LNCAP (cell line): ENCODE results near the gene ATP4B.

Source experiments
- TF ChIP-seq, protein P1 (sequence below): fragments of 450-650 bp; IDR thresholded peaks from 2 replicates; pipeline ENCODE4 v1.5.1; 2017; ENCODE audit warnings: mild to moderate bottlenecking

Gene ATP4B

DNA sequence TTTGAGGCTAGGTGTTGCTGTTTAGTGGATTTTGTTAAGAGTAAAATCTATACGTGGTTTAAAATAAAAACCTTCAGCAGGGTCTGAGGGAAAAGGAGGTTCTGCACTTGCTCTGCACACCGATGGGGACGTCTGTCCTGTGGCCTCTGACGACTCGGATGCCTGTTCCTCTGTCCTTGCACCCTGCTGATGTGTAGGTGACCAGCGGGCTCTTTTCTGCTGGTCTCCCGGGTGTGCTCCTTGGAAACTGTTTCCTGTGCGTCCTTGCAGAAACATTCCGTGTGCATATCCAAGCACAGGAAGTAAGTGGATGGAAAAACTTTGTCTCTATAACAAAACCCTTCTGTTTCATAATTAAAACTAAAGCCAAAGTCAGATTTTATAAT, 3.8 kb downstream of the ATP4B start:
- TF ChIP-seq, protein P1, sequence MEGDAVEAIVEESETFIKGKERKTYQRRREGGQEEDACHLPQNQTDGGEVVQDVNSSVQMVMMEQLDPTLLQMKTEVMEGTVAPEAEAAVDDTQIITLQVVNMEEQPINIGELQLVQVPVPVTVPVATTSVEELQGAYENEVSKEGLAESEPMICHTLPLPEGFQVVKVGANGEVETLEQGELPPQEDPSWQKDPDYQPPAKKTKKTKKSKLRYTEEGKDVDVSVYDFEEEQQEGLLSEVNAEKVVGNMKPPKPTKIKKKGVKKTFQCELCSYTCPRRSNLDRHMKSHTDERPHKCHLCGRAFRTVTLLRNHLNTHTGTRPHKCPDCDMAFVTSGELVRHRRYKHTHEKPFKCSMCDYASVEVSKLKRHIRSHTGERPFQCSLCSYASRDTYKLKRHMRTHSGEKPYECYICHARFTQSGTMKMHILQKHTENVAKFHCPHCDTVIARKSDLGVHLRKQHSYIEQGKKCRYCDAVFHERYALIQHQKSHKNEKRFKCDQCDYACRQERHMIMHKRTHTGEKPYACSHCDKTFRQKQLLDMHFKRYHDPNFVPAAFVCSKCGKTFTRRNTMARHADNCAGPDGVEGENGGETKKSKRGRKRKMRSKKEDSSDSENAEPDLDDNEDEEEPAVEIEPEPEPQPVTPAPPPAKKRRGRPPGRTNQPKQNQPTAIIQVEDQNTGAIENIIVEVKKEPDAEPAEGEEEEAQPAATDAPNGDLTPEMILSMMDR, result no peak

DNA sequence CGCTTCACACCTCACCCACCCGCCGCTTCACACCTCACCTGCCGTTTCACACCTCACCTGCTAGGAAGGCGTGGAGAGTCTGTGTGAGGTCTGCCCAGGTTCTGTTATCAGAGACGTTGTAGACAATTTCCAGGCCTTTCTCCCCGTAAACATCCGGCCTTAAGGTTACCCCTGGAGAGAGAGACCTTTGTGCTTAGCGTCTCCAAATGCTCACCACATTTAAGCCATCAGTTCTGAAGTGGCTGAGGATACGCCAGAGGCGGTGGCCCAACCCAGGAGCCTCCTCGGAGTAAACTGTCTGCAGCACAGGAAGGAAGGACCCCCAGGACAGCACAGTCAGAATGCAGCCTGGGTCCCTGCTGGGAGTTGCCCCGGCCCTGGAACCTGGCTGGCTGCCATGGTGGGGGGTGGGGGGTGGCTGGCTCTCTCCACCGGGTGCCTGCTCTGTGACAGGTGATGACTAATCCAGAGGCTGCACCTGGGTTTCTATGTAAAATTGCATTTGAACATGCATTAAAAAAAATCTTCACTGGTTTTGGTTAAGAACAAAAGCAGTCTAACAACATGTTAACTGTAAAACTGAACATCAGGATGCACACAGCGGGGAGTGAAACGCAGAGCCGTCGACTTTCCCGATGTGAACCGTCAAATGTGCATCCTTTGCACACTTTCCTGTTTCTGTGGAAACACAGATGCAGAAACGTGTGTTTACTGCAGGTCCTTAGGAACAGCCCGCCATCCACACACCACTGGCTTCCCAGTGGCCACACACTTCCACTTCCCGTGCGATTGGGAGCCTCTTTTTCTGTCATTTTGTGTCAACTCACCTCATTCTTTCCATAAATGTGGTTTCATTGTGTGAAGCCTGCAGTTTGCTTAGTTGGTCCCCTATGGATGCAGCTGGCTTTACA, 4.5 kb downstream of the ATP4B start:
- TF ChIP-seq, protein P1, result no peak

DNA sequence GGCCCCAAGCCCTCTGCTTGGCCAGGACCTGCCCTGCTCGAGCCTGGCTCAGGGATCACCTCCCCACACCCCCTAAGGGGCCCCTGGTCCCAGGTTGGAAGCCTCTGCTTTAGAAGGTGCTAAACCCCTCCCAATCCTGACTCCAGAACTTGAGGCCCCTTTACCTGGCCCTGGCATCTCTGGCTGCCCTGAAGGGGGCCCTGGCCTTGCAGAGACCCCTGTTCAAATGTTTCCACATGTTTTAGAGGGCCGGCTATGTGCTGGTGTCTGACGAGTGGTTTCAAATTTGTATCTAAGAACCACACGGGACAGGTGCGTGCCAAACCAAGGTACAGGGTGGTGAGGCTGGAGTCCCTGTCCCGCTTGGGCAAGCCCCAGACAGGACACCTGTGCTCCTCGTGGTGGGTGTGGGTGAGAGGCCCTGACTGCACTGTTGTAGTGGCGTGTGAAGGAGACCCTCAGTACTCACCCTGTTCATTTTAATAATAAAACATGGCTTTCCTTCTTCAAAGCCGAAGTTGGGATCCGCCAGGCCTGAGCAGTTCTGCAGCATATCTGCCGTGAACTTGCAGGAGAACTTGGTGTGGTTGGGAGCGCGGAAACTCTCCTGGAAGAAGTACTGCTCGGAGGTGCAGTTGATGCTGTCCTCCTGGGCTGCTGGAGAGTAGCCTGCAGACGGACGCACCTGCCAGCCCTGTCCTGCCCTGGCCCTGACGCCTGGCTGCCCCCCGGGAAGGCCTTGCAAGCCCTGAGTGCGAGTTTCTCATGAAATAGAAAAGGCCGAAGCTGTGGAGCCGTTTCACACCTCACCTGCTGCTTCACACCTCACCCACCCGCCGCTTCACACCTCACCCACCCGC, 5.4 kb downstream of the ATP4B start:
- TF ChIP-seq, protein P1, result no peak

DNA sequence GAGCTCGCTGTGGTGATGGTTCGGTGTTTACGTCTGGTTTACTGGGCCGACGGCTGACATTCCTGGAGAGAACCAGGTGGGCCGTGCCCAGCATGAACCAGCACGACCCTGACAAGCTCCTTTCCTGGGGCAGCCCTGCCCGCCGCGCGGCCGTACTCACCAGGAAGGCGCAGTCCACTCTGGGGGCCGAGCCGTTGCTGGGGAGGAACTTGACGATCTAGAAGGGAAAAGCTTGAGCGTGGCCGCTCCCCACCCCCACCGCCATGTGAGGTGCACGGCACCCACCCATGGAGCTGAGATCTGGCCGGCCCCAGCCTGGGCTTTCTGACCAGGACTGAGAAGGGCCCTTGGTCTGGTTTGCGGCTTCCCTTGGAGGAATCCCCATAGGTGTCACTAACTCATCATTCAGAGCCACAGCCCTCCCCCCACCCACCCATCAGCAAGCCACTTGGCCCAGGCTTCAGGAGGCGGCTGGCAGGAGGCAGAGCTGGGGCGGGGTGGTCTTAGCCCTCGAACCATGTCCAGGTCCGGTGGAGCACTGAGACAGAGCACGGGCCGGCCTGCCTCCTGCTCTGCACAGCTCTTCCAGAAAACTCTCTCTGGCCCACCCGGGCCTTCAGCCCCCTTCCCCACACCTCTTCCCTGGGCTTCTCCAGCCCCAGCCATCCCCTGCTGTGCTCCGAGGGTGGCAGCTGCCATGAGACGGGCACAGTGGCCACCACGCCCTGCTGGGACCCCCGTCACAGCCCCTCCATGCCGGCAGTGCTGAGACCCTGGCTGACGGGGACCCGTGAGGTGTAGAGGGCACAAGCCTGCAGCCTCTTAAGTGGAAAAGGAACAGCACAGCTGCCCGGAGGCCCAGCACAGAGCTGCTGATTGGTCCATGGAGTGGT, 6.2 kb downstream of the ATP4B start:
- TF ChIP-seq, protein P1, result no peak

DNA sequence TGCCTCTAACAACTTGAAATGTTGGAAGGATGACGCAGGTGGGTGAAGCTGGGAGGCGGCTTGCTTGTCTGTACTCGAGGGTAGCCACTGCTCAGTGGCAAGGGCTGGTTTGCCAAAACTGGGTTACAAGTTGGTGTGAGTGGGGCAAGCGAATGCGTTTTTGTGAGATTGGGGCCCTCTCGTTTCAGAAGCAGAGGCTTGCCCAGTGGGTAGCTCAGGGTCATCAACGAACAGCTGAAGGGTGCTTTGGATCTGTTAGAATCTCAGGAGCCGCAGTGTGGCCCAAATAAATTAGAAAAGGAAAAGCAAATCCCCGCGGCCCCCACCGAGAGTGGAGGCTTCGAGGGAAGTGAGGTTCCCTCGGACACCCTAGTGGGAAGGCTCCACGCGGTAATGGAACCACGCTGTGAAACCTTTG, 7.3 kb downstream of the ATP4B start:
- TF ChIP-seq, protein P1, result no peak

DNA sequence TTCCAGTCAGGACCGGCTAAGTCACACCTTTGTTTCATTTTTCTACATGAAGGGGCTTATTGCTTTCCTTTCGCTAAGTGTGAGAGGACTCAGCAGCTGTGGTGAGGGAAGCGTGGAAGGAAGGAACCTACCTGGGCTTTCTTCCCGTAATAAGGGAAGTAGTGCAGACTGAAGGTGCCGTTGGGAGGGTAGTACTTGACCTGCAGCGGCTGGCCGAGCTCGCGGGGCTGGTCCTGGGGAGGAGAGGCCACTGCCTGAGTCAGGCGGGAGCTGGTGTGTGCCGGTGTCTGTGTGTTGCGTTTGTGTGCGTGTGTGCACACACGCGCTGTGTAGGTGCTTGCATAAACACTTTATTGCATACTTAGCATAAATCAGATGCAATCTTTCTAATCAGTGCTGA, 7.7 kb downstream of the ATP4B start:
- TF ChIP-seq, protein P1, result no peak

DNA sequence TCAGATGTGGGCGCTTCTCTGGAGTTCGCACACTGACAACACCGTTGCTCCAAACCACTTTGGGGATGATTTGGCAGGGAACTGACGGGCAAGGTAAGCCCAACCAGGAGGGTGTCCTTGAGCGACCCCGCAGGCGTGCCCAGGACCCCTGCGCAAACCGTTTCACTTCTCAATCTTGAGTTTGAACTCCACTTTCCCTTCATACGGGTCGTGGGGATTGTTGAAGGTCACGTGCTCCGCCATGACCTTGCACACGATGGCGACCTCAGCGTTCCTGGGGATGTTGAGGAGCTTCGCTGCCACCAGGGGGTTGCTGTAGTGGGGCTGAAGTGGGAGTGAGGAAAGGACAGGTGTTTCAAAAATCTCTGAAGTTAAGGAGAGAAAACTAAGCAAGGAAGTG, 8.8 kb downstream of the ATP4B start:
- TF ChIP-seq, protein P1, result no peak
